Upper lobe of left lung (tissue), 6 donors: ENCODE data around the gene CCDC112. TPM values are rescaled to one million over a fixed set of nuclear protein-coding genes. Genes with fewer than 3 reads are reported as not detected.

Source experiments
- ATAC-seq, 2 donors: fragments of 200-7000 bp; cut with Tn5 transposase; one replicate each; pipeline ENCODE4 v1.9.1; 2022; ENCODE audit warnings: mild to moderate bottlenecking in 2 of 2, moderate library complexity in 2 of 2; ENCODE audit not compliant: low FRiP score in 2 of 2
- DNase-seq, 2 donors: peaks; one replicate each; pipeline ENCODE4 v3.0.0-alpha.2; 2019 to 2020
- H3K27ac ChIP-seq, 4 donors: fragments of 200-600 bp; sonication (generic); one replicate each; pipeline ENCODE4 v1.5.1; 2016 to 2019
- H3K27me3 ChIP-seq, 4 donors: fragments of 200-600 bp; sonication (generic); one replicate each; pipeline ENCODE4 v1.5.1; 2017 to 2019
- H3K36me3 ChIP-seq, 4 donors: fragments of 200-600 bp; sonication (generic); one replicate each; pipeline ENCODE4 v1.5.1; 2016 to 2019
- H3K4me1 ChIP-seq, 4 donors: fragments of 200-600 bp; sonication (generic); one replicate each; pipeline ENCODE4 v1.5.1; 2018 to 2019
- H3K4me3 ChIP-seq, 4 donors: fragments of 200-600 bp; sonication (generic); one replicate each; pipeline ENCODE4 v1.5.1; 2017 to 2019; ENCODE audit warnings: mild to moderate bottlenecking in 2 of 4, moderate library complexity in 1 of 4
- H3K9me3 ChIP-seq, 4 donors: fragments of 200-600 bp; sonication (generic); one replicate each; pipeline ENCODE4 v1.5.1; 2018 to 2019
- CTCF ChIP-seq, 6 experiments: fragments of 450-650 bp in 4 of 6; fragments of 200-600 bp in 2 of 6; sonication (generic) in 2 of 6; IDR thresholded peaks; one replicate each; pipeline ENCODE4 v1.5.1; 2016 to 2019; ENCODE audit warnings: antibody characterized with exemption in 6 of 6
- EP300 ChIP-seq, 4 donors: sonication (generic); formaldehyde crosslinking; IDR thresholded peaks; one replicate each; pipeline ENCODE4 v1.5.1; 2017; ENCODE audit warnings: antibody characterized with exemption in 4 of 4, control low read depth in 2 of 4
- POLR2A ChIP-seq, 4 donors: fragments of 450-650 bp; IDR thresholded peaks; one replicate each; pipeline ENCODE4 v1.5.1; 2016 to 2017; ENCODE audit warnings: antibody characterized with exemption in 4 of 4, mild to moderate bottlenecking in 2 of 4
- POLR2AphosphoS5 ChIP-seq, 2 donors: sonication (generic); formaldehyde crosslinking; IDR thresholded peaks; one replicate each; pipeline ENCODE4 v1.5.1; 2017; ENCODE audit warnings: antibody characterized with exemption in 2 of 2
- WGBS, 2 donors: methylation state at CpG; one replicate each; pipeline ENCODE4 v1.1.5; 2017 to 2018; 5-methylcytosine and 5-hydroxymethylcytosine counted together
- small RNA-seq, 4 donors: library from RNA; depleted of rRNA; stranded (forward); fragments of <200 nt; gene quantifications; one replicate each; pipeline ENCODE3, GENCODE V24; 2016
- total RNA-seq, 6 donors: library from RNA; depleted of rRNA in 4 of 6; stranded (reverse); fragments of >200 nt in 4 of 6; gene quantifications; one replicate each; pipeline versions ENCODE4 v1.1.0 to v1.2.1, GENCODE V29; 2016 to 2021
- donor health status: DM: no; HTN: no; CAD: no; lungs with moderate emphysema.
- donor health status: DM: no; HTN: yes; CAD: no; lungs with severe emphysema.

The CCDC112 gene
- total RNA-seq, 6 donors from 2014 or later = 1.8 to 32.7 (median 8.0) TPM

GRCh38 chr5:115231598-115231997, 64.9 kb downstream of the CCDC112 start:
- peaks cover 0 to 70% (median 9%) of the 10 kb centered on the region in 4 donors for H3K36me3 ChIP-seq
- no peak for TF ChIP-seq POLR2AphosphoS5 (IDR thresholded peaks at IDR 0.05)
- no peak for TF ChIP-seq POLR2A (IDR thresholded peaks at IDR 0.05)
- no peak for TF ChIP-seq EP300 (IDR thresholded peaks at IDR 0.05)
- no peak for ATAC-seq
- H3K4me1 ChIP-seq = no peaks in the 10 kb centered on the region
- no peak overlapping the region for H3K27ac ChIP-seq
- no peak overlapping the region for H3K4me3 ChIP-seq
- no peaks in the 10 kb centered on the region for H3K27me3 ChIP-seq
- DNase-seq = no peak
- no peaks in the 10 kb centered on the region for H3K9me3 ChIP-seq
- 82 to 85% methylated on average over 4 of the region's 4 CpGs for WGBS, 2 donors

- WGBS, 2 donors = 95 to 96% methylated on average over 1 of the region's 1 CpG
- DNase-seq (no peak), ATAC-seq (no peak)
- Histone ChIP-seq H3K9me3 (no peaks in the 10 kb centered on the region), H3K4me1 (no peaks in the 10 kb centered on the region), H3K27me3 (no peaks in the 10 kb centered on the region), H3K4me3 (no peak overlapping the region), H3K27ac (no peak overlapping the region), H3K36me3 (peaks cover 0 to 58% (median 6%) of the 10 kb centered on the region in 4 donors)
- TF ChIP-seq POLR2AphosphoS5 (IDR thresholded peaks at IDR 0.05) (no peak), EP300 (IDR thresholded peaks at IDR 0.05) (no peak), CTCF (IDR thresholded peaks at IDR 0.05) (no peak), POLR2A (IDR thresholded peaks at IDR 0.05) (no peak)
Measured at GRCh38 chr5:115229606-115230005, 66.8 kb downstream of the CCDC112 start.

- no peak for TF ChIP-seq CTCF (IDR thresholded peaks at IDR 0.05)
- TF ChIP-seq EP300 (IDR thresholded peaks at IDR 0.05) = no peak
- TF ChIP-seq POLR2A (IDR thresholded peaks at IDR 0.05) = no peak
- TF ChIP-seq POLR2AphosphoS5 (IDR thresholded peaks at IDR 0.05) = no peak
- H3K9me3 ChIP-seq = no peaks in the 10 kb centered on the region
- H3K27ac ChIP-seq = no peak overlapping the region
- H3K4me3 ChIP-seq = no peak overlapping the region
- DNase-seq (no peak), ATAC-seq (no peak)
- peaks cover 0 to 46% (median 10%) of the 10 kb centered on the region in 4 donors for H3K36me3 ChIP-seq
- 95 to 100% methylated on average over 1 of the region's 1 CpG for WGBS, 2 donors
- no peaks in the 10 kb centered on the region for H3K4me1 ChIP-seq
- no peaks in the 10 kb centered on the region for H3K27me3 ChIP-seq
Measured at GRCh38 chr5:115227281-115227680, 69.2 kb downstream of the CCDC112 start.

Small RNA genes within 50 kb of the gene (small RNA-seq; reads per million reads assigned to genes)
- 0 reads per million in 4 donors for gene HMGN1P15

Other genes starting within 250 kb of the CCDC112 start
- 1 to 10 TPM in 4 of 6 donors, under 1 TPM in 2; under 0.01 to 7.3 (median 2.9) TPM for gene TRIM36, start 126.7 kb downstream of the CCDC112 start, total RNA-seq
- gene PGGT1B, start 33.8 kb downstream of the CCDC112 start, total RNA-seq = 10 to 100 TPM in 5 of 6 donors, 1 to 10 TPM in 1; 3.9 to 48.2 (median 22.5) TPM
- 10 to 100 TPM in 5 of 6 donors, 1 to 10 TPM in 1; 9.7 to 39.8 (median 24.5) TPM for gene FEM1C, start 248.1 kb upstream of the CCDC112 start, total RNA-seq